ENCODE measurements around the gene ARSK.

Gene ARSK

GRCh38 chr5:95619096-95619495 is 64.2 kb downstream of the ARSK start:
- Mint-ChIP-seq H3K4me3 (peak overlapping the region; percentile 84), H3K27ac (no peak overlapping the region), H3K36me3 (ENCODE audit: low read depth) (no peaks in the 10 kb centered on the region), H3K4me1 (peaks cover 13% of the 10 kb centered on the region), H3K9me3 (peaks cover 13% of the 10 kb centered on the region), H3K27me3 (ENCODE audit: low read depth, poor library complexity) (peaks cover 72% of the 10 kb centered on the region)
- DNase-seq = no peak
- no peak for TF ChIP-seq CTCF (IDR thresholded peaks at IDR 0.05)

GRCh38 chr5:95619514-95620029 is 64.7 kb downstream of the ARSK start:
- Mint-ChIP-seq H3K9me3 (peaks cover 10% of the 10 kb centered on the region), H3K36me3 (ENCODE audit: low read depth) (no peaks in the 10 kb centered on the region), H3K27me3 (ENCODE audit: low read depth, poor library complexity) (peaks cover 73% of the 10 kb centered on the region), H3K4me3 (peak overlapping the region; percentile 84), H3K27ac (no peak overlapping the region), H3K4me1 (peaks cover 13% of the 10 kb centered on the region)
- no peak for TF ChIP-seq CTCF (IDR thresholded peaks at IDR 0.05)
- peak; percentile 10 for DNase-seq

DNA sequence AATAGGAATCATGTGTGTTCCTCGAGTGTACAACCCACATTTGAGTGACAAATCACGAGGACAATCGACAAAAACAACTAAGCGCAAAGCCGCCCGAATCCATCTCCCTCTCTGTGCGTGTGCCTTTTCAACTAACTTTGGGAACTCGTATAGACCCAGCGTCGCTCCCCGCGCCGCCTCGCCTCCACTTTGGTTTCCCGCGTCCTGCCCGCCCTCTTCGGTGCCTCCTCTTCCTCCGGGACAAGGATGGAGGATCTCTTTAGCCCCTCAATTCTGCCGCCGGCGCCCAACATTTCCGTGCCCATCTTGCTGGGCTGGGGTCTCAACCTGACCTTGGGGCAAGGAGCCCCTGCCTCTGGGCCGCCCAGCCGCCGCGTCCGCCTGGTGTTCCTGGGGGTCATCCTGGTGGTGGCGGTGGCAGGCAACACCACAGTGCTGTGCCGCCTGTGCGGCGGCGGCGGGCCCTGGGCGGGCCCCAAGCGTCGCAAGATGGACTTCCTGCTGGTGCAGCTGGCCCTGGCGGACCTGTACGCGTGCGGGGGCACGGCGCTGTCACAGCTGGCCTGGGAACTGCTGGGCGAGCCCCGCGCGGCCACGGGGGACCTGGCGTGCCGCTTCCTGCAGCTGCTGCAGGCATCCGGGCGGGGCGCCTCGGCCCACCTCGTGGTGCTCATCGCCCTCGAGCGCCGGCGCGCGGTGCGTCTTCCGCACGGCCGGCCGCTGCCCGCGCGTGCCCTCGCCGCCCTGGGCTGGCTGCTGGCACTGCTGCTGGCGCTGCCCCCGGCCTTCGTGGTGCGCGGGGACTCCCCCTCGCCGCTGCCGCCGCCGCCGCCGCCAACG is 65.3 kb downstream of the ARSK start, which contains the start of gene GPR150:
Gene GPR150, plus strand, starts transcription at position 58 of the 840 bp plus-strand sequence. Its CDS starts 189 bp downstream, at position 247.
- no peak for TF ChIP-seq CTCF (IDR thresholded peaks at IDR 0.05)
- peak; percentile 72 for DNase-seq
- Mint-ChIP-seq H3K4me3 (peak within 1 kb of the TSS; percentile 84), H3K4me1 (peaks cover 13% of the 10 kb centered on the region), H3K27ac (no peak within 1 kb of the TSS), H3K36me3 (ENCODE audit: low read depth) (no peaks in the 10 kb centered on the region), H3K9me3 (peaks cover 10% of the 10 kb centered on the region), H3K27me3 (ENCODE audit: low read depth, poor library complexity) (peaks cover 73% of the 10 kb centered on the region)

- Mint-ChIP-seq H3K27me3 (ENCODE audit: low read depth, poor library complexity) (peaks cover 74% of the 10 kb centered on the region), H3K4me3 (peak overlapping the region; percentile 80), H3K4me1 (peaks cover 13% of the 10 kb centered on the region), H3K36me3 (ENCODE audit: low read depth) (no peaks in the 10 kb centered on the region), H3K9me3 (peaks cover 10% of the 10 kb centered on the region), H3K27ac (no peak overlapping the region)
- peak; percentile 64 for DNase-seq
- TF ChIP-seq CTCF (IDR thresholded peaks at IDR 0.05) = no peak
These were observed 66.3 kb downstream of the ARSK start for GRCh38 chr5:95620870-95621838.

- no peak for DNase-seq
- no peak for TF ChIP-seq CTCF (IDR thresholded peaks at IDR 0.05)
- Mint-ChIP-seq H3K27ac (no peak overlapping the region), H3K36me3 (ENCODE audit: low read depth) (no peaks in the 10 kb centered on the region), H3K27me3 (ENCODE audit: low read depth, poor library complexity) (peaks cover 73% of the 10 kb centered on the region), H3K9me3 (peaks cover 10% of the 10 kb centered on the region), H3K4me3 (peak overlapping the region; percentile 80), H3K4me1 (peaks cover 13% of the 10 kb centered on the region)
These were observed 67.1 kb downstream of the ARSK start for GRCh38 chr5:95621839-95622629.

Data from nephron progenitor cell (in vitro differentiated cells).